Measurements from ENCODE around the gene EIF4A3. TPM values are rescaled to one million over a fixed set of nuclear protein-coding genes. Genes with fewer than 3 reads are reported as not detected.

EIF4A3 gene
- polyA plus RNA-seq, 2 of the 4 experiments (the other 2 are of a cell fraction) = 181 to 189 TPM

GRCh38 chr17:80122026-80122575, 24.8 kb downstream of the EIF4A3 start:
- ChIA-PET CTCF (interaction anchor here (1.2 to 2.1 kb wide), 3 partner anchors 20 to 138 kb away, joined by 3 to 7 read pairs (median 4); partner anchors contain the start of genes GAA and RNF213), POLR2A (no interaction called here)

DNA sequence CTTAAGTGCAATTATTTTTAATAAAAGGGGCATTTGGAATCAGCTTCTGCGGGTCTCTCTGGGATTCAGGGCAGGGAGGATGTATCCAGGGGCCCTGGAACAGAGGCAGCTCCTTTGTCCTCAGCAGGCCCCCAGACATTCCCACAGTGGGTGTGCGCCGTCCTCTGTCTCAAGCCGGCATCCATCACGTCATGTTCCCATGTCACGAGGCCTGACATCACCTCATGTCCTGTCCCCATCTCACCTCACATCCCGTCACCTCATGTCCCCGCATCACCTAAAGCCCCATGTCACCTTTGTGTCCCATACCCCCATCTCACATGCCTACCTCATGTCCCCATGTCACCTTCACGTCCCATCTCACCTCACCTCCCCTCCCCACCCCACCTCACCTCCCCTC, 27.1 kb downstream of the EIF4A3 start:
- Histone ChIP-seq H3K4me2 (no peak overlapping the region), H3K9me3 (no peaks in the 10 kb centered on the region), H3K4me3 (no peak overlapping the region), H3K4me1 (no peaks in the 10 kb centered on the region), H3K27ac (no peak overlapping the region)
- TF ChIP-seq TP53 (CRISPR knock-in tag; IDR thresholded peaks at IDR 0.05) (no peak), POLR2AphosphoS2 (conservative IDR thresholded peaks at IDR 0.05; ENCODE audit: low read length) (no peak), SMC3 (IDR thresholded peaks at IDR 0.05) (no peak), HEYL (CRISPR knock-in tag; IDR thresholded peaks at IDR 0.05) (no peak), TFCP2L1 (CRISPR knock-in tag; IDR thresholded peaks at IDR 0.05) (no peak), KDM1A (IDR thresholded peaks at IDR 0.05; ENCODE audit: low read depth) (no peak), NFE2L2 (conservative IDR thresholded peaks at IDR 0.05; ENCODE audit: low read length) (no peak), ZC3H11A (IDR thresholded peaks at IDR 0.05) (no peak), ZFP36 (IDR thresholded peaks at IDR 0.05; ENCODE audit: borderline replicate concordance, partially characterized antibody) (no peak)
- TF ChIP-seq, protein P1, sequence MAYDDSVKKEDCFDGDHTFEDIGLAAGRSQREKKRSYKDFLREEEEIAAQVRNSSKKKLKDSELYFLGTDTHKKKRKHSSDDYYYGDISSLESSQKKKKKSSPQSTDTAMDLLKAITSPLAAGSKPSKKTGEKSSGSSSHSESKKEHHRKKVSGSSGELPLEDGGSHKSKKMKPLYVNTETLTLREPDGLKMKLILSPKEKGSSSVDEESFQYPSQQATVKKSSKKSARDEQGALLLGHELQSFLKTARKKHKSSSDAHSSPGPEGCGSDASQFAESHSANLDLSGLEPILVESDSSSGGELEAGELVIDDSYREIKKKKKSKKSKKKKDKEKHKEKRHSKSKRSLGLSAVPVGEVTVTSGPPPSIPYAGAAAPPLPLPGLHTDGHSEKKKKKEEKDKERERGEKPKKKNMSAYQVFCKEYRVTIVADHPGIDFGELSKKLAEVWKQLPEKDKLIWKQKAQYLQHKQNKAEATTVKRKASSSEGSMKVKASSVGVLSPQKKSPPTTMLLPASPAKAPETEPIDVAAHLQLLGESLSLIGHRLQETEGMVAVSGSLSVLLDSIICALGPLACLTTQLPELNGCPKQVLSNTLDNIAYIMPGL (CRISPR knock-in tag; IDR thresholded peaks at IDR 0.05; ENCODE audit: borderline replicate concordance) = no peak
- TF ChIP-seq, protein P2, sequence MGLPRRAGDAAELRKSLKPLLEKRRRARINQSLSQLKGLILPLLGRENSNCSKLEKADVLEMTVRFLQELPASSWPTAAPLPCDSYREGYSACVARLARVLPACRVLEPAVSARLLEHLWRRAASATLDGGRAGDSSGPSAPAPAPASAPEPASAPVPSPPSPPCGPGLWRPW (IDR thresholded peaks at IDR 0.05) = no peak
- TF ChIP-seq, protein P3, sequence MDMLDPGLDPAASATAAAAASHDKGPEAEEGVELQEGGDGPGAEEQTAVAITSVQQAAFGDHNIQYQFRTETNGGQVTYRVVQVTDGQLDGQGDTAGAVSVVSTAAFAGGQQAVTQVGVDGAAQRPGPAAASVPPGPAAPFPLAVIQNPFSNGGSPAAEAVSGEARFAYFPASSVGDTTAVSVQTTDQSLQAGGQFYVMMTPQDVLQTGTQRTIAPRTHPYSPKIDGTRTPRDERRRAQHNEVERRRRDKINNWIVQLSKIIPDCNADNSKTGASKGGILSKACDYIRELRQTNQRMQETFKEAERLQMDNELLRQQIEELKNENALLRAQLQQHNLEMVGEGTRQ (IDR thresholded peaks at IDR 0.05) = no peak
- POLR2A ChIA-PET = no interaction called here
- FAIRE-seq = no peak
- WGBS (ENCODE audit: missing lambda C conversion rate) = 93% methylated on average over 9 of the region's 9 CpGs
- CTCF ChIA-PET = interaction anchor here (0.7 to 11.7 kb wide), 7 partner anchors 8 to 37 kb away, joined by 3 to 99 read pairs (median 4); partner anchors contain the start of gene GAA
- no peak for DNase-seq (ENCODE audit: low read depth in 1 of 2, low spot score in 1 of 2)
- no peak for ATAC-seq

More at GRCh38 chr17:80122026-80122575, 24.8 kb downstream of the EIF4A3 start:
- Histone ChIP-seq H3K4me1 (no peaks in the 10 kb centered on the region), H3K4me2 (no peak overlapping the region), H3K9me3 (no peaks in the 10 kb centered on the region), H3K27ac (no peak overlapping the region), H3K4me3 (no peak overlapping the region)
- DNase-seq (ENCODE audit: low read depth in 1 of 2, low spot score in 1 of 2) (no peak), FAIRE-seq (no peak), ATAC-seq (no peak)
- TF ChIP-seq EHMT2 (IDR thresholded peaks at IDR 0.05; ENCODE audit: low read depth) (no peak), TFCP2L1 (CRISPR knock-in tag; IDR thresholded peaks at IDR 0.05) (no peak), JUN (IDR thresholded peaks at IDR 0.05) (no peak), FOXS1 (CRISPR knock-in tag; IDR thresholded peaks at IDR 0.05) (no peak), NPAS2 (CRISPR knock-in tag; IDR thresholded peaks at IDR 0.05; ENCODE audit: borderline replicate concordance) (no peak), E2F6 (IDR thresholded peaks at IDR 0.05; ENCODE audit: borderline replicate concordance, low read depth) (no peak), EP300 (IDR thresholded peaks at IDR 0.05) (no peak), RNF2 (IDR thresholded peaks at IDR 0.05; ENCODE audit: borderline replicate concordance, low read depth) (no peak), PHF8 (IDR thresholded peaks at IDR 0.05; ENCODE audit: borderline replicate concordance, low read depth) (no peak), EHF (CRISPR knock-in tag; IDR thresholded peaks at IDR 0.05) (no peak), ZNF302 (CRISPR knock-in tag; IDR thresholded peaks at IDR 0.05) (no peak), HOXA7 (CRISPR knock-in tag; IDR thresholded peaks at IDR 0.05) (no peak), FOSB (CRISPR knock-in tag; IDR thresholded peaks at IDR 0.05) (no peak), POLR2A (IDR thresholded peaks at IDR 0.05; ENCODE audit: low read length) (no peak), NFE2L2 (conservative IDR thresholded peaks at IDR 0.05; ENCODE audit: low read length) (no peak)
- TF ChIP-seq, protein P4, sequence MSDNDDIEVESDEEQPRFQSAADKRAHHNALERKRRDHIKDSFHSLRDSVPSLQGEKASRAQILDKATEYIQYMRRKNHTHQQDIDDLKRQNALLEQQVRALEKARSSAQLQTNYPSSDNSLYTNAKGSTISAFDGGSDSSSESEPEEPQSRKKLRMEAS (IDR thresholded peaks at IDR 0.05) = no peak
- TF ChIP-seq, protein P1 (CRISPR knock-in tag; IDR thresholded peaks at IDR 0.05; ENCODE audit: borderline replicate concordance) = no peak
- 84% methylated on average over 17 of the region's 17 CpGs for WGBS (ENCODE audit: missing lambda C conversion rate)
